HG03045 (cell line): ENCODE results near the gene CDRT4.

Experiments used
- ATAC-seq: cut with Tn5 transposase; IDR thresholded peaks from one replicate; pipeline ENCODE4 v1.9.1; 2021; ENCODE audit warnings: mild to moderate bottlenecking, moderate library complexity; ENCODE audit not compliant: unreplicated experiment

The CDRT4 gene

DNA sequence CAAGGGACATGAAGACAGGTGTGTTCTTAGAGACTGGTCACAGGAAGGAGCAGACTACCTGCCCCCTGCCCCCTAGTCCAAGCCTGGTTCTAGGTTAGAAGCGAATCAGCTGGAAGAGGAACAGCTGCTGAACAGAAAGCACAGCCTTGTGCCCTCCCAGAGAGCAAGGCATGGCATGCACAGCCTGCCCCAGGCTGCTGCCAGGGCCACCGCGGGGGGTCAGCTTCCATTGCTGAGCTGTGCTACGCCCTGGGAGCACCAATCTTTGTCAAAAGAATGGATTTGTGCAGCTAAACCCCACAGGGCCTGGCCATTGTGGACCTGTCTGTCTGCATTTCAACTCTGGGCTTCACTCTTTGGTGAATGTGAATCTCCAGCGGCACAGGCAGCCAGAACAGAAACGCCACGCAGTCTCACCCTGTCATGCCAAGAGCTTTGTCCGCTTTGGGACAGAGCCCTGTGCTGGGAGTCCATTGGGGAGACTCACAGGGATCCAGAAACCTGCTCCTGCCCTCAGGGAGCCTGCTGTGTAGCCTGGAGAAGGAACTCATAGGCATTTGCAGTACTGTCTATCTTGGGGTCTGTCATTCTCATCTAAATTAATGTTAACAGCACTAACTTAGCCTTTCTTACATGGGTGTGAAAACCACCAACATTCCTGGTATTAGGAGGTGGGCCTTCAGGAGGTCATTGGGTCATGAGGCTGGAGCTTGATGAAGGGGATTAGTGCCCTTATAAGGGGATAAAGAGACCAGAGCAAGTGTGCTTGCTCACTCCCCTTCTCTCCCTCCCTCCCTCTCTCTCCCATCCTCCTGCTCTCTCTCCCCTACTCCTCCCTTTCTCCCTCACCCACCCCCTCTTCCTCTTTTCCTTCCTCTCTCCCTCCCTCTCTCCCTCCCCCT, 25.6 kb upstream of the CDRT4 start:
- ATAC-seq = no peak

DNA sequence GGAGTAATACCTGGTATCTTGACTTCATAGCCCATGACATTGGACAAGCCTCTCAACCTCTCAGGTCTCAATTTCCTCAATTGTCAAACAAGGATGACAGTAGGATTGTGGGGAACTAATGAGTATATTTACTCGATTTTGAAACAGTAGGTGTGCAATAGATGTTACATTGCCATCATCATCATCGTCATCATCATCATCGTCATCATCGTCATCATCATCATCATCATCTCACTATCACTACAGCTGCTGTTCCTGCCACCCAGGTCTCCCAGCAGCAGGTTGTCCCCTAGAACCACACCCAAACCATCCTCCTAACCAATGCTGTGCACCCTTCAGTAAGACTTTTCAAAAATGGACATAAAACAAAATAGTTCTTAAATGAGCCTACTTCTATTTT, 24.8 kb upstream of the CDRT4 start:
- ATAC-seq = no peak

- no peak for ATAC-seq
These were observed 23.3 kb upstream of the CDRT4 start for GRCh38 chr17:15490634-15491261.

DNA sequence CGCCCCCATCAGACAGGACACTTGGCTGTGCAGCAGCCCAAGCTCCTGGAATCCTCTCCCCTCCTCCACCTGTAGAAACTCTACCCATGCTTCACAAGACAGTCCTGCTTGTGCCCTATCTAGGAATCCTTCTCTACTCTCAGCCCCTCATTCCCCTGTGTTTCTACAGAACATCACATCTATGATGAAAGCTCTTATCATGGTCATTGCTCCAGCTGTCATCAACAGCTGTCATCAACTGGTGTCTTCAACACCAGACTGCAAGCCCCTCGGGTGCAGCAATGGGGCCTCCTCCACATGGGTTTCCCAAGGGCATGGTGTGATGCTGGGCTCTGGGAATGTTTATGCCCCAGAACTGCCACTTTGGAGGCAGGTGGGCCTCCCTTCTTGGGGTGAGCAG, 21.1 kb upstream of the CDRT4 start:
- ATAC-seq = no peak

DNA sequence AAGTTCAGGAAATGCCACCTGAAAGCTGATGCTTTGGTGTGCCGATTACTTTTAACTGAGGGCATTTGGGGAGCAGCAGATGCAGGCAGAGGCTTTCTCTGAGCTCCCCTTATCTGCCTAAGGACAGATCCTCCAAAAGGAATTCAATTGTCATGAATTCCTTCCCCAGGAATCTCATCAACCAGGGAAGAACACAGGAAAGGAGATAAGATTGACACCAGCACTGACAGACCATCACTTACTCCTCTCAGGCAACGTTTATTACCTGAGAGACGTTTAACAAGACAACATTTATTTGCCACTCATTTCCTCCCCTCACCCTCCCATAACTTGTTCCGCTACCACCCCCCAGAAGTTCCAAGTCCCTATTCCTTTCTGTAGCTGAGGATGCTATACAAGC, 17.6 kb upstream of the CDRT4 start:
- no peak for ATAC-seq

DNA sequence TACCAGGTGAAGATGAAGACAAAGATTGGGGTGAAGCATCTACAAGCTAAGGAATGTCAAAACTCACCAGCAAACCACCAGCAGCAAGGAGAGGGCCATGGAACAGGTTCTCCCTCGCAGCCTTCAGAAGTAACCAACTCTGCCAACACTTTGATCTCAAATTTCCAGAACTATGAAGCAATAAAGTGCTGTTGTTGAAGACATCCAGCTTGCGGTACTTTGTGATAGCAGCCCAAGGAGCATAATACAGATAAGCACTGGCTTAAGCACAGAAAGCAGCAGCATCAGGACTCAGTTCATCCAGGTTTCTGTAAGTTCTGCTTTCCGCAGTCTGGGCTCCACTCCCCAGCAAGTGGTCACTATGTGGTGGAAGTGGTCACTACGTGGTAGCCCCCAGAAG, 16.0 kb upstream of the CDRT4 start:
- ATAC-seq = no peak

- no peak for ATAC-seq
These were observed 15.1 kb upstream of the CDRT4 start for GRCh38 chr17:15482476-15482875.

DNA sequence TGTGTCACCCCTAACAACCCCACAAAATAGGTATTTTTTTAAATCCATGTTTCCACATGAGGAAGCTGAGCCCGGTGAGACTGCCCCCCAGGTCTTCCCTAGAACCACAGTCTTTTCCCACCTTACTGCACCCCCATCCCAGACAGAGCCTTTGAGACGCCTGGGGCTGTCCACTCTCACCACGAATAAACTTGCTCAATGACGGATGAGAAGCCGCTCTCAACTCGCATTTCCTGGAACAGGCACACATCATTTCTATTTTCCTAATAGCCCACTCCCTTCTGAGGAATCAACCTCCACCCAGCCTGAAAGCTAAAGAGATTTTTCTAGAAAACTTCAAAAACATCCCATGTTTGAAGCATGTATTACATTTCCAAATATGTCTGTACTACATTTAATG, 14.1 kb upstream of the CDRT4 start:
- no peak for ATAC-seq

DNA sequence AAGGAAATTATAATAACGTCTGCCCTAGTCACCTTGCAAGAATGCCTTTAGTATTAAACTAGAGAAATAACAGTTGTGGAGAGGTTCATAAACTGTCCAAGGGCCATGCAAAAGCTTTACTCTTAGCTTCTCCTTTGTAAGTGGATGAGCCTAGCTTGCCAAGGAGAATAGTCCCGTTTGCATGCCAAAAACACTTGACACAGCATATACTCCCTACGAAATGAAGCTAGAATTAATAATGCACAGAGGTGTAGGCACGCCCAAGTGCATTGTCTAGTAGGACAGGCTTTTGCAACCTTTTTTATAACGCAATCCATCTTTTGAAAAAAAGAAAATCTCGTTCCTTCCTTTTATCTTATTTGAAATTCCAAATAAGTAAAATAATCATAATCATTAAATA, 12.8 kb upstream of the CDRT4 start:
- ATAC-seq = no peak

- no peak for ATAC-seq
These were observed 12.3 kb upstream of the CDRT4 start for GRCh38 chr17:15479703-15480102.

GRCh38 chr17:15478845-15479244, 11.4 kb upstream of the CDRT4 start:
- no peak for ATAC-seq

- ATAC-seq = no peak
These were observed 8.4 kb upstream of the CDRT4 start for GRCh38 chr17:15475631-15476354.

DNA sequence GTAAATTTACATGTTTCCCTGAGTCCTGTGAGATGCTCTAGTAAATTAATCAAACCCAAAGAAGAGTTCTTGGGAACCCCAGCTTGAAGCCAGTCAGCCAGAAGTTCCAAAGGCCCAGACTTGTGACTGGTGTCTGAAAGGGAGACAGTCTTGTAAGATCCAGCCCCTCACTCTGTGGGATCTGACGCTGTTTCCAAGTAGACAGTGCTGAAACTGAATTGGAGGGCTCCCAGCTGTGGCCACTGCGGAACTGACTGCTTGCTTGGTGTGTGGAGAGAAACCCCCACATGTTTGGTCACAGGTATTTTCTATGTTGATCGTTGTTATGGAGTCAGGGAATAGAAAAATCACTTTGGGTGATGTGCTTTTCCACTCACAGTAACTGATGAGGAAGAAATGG, 5.5 kb upstream of the CDRT4 start:
- no peak for ATAC-seq

DNA sequence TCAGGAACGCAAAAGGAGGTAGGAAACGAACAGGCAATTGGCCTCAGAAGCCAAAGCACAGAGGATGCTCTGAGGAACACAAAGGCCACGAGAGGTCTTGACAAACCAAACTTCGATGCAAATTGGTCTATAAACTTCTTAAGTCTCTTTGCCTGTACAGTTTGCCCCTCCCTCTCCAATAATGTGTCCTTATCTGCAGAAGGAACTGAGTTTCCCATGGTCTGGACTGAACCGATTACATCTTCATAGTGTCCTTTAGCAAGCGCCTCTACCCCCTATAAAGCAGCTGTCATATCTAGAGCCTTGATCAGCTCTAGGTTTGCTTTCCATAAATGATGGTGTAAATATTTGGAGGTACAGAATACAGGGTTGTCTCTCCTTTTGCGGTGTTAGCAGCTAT, 3.1 kb upstream of the CDRT4 start:
- ATAC-seq = no peak

DNA sequence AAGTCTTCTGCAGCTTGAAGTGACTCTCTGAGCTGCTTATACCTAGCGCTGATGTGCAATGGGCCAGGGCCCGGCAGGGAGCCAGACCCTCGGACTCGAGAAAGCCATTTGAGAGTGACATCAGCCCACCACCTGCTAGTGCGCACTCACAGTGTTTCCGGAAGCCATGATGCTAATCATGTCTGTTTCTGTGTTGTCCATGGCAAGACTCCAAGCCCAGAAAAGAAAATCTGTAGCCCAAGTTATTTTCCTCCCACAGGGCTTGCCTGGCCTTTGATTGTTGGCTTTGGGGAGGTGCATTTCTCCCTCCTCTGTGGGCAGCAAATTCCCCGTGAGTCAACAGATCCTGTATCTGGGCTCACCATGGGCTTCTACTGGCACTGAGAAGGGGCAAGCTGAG, 1.8 kb upstream of the CDRT4 start:
- ATAC-seq = no peak

DNA sequence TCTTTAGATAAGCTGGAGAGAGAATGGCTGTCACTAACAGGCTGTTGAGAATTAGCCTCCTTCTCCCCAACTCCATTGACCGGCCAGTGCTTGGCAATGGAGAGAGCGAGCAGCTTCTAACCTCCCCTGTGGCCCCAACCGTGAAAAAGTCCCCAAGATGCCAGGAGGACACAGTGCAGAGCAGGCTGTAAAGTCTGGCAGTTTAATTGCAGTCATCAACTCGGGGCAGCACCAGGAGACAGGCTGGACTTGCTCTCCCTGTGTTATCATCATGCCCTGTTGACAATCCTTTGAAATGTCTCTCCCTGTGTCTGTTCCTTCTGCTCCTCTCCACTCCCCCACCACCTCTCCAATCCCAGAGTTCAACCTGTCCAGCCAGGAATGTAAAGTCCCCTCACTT, 705 bp upstream of the CDRT4 start:
- no peak for ATAC-seq

- ATAC-seq = no peak
These were observed 1.3 kb downstream of the CDRT4 start for GRCh38 chr17:15466131-15466530.

DNA sequence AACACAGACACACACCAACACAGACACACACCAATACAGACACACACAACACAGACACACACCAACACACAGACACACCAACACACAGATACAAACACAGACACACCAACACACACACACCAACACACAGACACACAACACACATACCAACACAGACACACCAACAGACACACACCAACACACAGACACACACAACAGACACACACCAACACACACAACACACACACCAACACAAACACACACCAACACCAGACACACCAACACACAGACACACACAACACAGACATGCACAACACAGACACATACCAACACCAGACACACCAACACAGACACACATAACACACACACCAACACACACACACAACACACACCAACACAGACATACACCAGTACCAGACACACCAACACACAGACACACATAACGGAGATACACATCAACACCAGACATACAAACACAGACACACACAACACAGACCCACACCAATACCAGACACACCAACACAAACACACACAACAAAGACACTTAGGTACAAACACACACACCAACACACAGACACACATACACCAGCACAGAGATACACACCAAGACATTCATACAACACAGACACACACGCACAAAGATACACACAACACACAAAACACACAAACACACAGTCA, 2.2 kb downstream of the CDRT4 start:
- ATAC-seq = no peak

DNA sequence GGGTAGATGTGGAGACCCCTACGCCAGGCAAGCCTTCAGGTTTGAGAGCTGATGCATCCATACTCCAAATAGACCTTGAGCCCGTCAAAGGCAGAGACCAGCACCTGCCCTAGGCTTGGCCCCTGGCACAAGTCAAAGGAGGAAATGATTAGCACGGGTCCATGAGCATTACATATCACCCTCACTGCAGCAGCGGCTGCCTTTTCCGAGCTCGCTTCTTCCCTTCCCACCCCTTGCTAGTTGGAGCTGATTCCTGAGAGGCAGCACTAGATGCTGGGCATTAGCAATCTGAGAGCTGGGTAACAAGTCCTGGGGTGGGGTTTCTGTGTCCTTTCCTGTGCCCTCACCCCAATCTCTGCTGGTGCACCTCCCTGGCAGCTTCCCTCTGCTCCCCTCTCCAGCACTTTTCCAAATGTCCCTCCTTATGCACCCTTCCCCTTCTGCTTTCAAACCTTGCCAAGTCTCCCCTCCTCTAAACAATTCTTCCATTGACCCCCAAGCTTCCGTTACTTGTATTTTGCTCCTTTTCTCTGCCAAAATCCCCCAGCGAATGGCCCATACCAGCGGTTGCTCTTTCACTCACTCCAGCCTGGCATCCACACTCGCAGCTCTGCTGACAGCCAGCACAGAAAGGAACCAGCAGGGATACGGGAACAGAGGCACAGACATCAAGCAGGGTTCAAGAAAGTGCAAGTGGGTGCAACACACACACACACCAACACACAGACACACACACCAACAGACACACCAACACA, 3.0 kb downstream of the CDRT4 start:
- ATAC-seq = no peak

DNA sequence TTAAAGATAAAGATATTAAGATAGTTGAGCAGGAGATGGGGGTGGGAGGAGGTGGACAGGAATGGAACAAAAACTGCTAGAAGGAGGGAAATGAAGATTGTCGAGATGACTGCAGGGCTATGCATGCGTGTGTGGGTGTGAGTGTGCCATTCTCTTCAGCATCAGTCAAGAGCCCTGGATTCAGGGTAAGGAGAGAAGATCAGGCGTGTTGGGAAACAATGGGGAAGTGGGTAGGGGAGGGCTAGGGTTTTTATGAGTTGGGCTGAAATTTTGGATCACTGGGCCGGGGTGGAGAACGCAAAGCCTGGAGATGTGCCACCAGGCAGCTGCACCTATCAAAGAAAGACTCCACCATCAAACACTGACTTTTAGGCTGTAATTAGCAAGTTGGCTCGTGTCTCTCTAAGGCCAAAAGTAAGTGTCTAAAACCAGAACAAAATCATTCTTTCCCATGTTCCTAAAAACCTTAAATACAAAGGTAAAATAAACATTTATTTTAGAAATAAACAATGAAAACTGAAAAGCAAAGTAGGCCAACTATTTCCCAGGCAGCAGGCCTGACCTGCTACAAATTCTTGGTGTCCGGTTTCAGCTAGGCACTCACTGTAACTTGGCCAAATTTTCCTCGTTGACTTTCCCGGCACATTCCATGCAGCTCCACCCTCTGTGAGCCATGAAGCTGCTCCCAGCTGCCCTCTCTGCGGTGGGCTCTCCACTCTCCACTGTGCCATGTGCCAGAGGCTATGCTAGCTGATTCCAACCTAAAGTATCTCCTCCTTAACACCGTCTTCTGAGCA, 4.2 kb downstream of the CDRT4 start:
- no peak for ATAC-seq
